Right renal pelvis (tissue), 4 donors: ENCODE results near the gene NES. TPM values are rescaled to one million over a fixed set of nuclear protein-coding genes. Genes with fewer than 3 reads are reported as not detected.

Experiments
- DNase-seq, 4 donors: peaks; one replicate each; pipeline ENCODE4 v3.0.0-alpha.2; 2013; ENCODE audit warnings: low read depth in 4 of 4, low spot score in 3 of 4, missing footprints in 1 of 4
- polyA plus RNA-seq, 4 donors: library from polyadenylated mRNA; unstranded; fragments of 120-200 nt; gene quantifications; one replicate each; pipeline ENCODE4 v1.2.1, GENCODE V29; 2013; ENCODE audit not compliant: insufficient read length in 4 of 4

The NES gene
- polyA plus RNA-seq, 4 donors = 153 to 160 (median 156) TPM

DNA sequence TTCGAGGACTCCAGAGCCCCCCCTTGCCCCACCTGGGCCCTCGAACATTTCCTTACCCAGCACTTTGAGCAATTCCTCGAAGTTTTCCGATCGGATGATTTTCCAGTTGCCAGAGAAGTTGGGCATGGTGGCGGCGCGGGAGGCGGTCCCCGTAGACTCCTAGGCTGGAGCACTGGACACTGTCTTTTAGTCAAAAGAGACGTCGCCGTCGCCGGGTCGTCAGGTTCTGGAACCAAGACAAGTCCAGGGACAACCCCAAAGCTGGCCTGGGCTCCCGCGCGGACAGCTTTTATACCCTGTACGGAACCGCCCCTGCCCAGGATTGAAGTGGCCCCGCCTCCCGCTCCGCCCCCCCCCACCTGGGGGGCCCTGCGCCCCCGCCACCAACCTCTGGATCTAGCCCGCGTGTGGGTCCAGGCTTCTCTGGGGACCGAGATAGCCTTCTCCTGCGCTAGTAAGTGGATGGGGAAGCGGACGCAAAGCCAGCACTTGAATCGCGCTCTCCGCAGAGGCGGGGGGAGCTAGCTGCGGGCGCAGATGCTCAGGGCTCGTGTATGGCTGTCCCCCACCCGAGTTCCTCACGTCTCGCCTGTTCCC lies 28.2 kb upstream of the NES start, which contains the start of gene CRABP2:
Gene CRABP2 (minus strand): TSS at position 263 of the 597 bp plus-strand sequence. CDS start 137 bp downstream, at position 126.
- DNase-seq = no peak

DNA sequence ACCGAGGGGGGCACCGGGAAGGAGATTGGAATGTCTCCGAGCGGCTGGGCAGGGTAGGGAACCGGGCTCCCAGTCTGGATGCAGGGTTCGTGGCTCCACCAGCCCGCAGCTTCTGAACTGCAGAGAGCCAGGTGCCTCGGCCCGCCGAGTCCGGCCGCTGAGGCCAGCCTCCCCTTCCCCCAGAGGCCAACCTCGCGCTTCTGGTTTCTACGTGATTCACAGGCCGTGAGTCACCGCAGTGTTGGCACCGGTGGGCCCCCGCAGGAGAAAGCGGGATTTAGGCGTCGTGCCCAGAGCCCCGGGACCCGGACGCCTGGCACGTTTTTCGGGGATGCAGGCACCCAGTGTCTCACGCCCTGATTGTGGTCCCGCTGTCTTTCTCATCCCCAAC lies 27.7 kb upstream of the NES start:
- no peak for DNase-seq

DNA sequence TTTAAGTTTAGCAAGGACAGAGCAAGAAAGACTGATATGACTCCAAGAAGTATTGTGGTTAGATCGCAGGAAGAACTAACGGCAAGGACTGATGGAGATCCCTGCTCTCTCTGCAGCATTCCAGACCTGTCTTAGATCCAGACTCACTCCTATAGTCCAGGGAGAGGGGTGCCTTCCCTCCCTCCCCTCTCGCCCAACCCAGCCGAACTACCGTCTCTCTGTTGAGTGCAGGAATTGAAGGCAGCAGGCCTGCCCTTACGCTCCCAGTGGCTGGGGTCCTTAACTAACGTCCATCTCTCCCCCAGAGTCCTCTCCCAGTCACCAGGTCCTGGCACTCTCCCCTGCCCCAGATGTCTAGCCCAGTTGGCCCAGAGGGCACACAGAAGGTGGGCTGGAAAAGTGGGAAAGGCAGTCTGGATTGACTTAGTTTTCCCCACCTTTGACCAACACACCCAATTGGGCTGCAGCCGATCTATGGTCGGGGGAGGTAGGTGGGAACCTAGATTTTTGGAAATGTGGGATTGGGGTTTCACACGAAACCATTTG lies 27.0 kb upstream of the NES start:
- no peak for DNase-seq

DNA sequence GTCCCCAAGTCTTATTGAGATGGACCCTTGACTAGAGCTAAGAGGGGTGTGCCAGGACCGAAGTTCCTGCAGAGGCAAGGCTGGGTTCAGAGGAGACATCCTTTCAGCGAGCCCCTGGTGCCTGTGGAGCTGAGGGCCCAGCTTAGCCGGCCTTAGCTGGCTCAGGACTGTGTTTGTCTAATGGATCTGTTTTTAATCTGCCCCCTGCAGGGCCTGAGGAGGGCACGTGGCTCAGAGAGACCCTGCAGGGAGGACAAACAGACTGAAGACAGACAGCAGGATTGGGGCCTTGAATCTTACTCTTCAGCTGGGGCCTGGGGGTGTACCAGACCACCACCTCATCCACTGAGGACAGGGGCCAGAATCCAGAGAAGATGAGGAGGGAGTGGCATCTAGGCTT lies 26.5 kb upstream of the NES start:
- no peak for DNase-seq

DNA sequence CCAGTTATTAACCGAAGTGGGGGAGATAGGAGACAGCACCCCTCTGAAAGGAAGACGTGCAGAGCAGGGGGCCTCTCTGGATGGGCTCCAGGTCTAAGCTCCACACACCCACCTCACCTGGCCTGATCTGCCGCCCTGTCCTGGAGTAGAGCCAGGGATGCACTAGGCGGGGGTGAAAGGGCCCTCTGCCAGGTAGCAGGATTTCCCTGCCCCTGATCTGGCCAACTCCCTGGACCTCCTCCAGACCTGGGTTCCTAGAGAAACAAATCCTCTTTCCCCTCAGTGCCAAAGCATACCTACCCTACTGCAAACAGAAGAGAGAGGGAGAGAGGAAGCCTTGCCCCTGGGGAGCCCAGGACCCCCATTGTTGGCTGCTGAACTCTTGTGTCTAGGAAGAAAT lies 26.1 kb upstream of the NES start:
- DNase-seq = no peak

DNA sequence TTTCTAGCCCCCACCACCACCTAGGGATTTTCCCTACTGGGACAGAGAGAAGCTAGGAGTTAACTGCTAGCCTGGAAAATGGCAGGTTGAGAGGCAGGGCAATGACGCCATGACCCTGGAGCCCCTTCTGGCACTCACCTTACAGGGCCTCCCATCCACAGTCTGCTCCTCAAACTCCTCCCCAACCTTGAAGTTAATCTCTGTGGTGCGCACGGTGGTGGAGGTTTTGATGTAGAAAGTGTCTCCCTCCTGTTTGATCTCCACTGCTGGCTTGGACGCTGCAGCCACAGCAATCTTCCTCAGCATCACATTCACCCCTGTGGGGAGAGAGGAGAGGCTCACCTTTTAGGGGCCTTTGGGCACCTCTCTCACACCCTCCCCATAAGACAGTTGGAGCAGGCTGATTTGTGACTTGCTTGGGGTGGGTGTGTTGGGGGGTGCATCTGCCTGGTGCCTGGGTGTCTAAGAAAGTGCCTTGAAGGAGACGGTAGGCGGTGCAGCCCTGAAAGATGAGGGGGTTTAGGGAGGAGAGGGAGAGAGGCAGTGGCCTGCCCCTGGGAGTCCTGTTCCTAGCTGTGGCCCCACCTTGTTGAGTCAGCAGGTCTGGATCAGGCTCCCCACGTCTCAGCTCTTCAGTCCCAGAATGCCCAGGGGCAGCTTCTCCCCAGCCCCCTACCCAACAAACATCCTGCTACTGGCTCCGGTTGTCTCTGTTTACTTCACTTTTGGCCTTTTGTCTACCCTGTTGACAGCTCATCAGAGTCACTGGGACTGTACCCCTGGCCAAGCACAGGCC lies 23.7 kb upstream of the NES start:
- DNase-seq = no peak

DNA sequence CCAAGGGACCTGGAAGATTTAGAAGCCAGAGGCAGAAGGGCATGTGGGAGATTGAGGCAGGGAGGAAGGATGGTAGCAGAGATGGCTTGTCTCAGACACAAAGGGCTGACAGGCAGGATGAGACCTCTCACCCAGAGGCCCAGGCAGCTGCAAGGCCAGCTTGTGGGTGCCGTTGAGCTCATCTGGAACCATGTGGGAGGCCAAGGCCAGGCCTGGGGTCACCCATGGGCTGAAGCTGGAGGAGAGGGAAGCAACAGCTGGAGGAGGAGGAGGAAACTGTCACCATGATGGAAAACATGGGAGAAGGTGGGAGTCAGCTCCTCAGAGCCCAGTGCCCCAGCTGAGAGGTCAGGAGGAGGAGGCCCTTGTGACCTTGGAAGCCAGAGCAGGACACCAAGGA lies 21.8 kb upstream of the NES start:
- DNase-seq = no peak

DNA sequence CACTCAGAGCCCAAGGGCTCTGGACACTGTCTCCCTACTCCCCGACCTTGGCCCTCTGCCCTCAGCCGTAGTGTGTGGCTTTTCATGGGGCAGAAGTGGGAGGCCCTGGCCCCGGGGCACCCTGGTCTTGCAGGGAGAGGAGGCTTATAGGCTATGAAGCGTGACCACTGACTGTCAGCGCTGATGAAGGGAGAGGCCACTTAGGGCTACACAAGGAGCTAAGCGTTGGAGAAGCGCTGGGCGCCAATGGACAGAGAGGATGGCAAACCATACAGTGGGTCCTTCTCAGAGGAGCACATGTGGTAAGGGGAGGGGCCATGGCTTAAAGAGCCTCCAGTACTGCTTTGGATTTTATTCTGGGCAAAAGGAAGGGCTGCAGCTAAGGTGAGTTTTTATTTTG lies 20.3 kb upstream of the NES start:
- DNase-seq = no peak

DNA sequence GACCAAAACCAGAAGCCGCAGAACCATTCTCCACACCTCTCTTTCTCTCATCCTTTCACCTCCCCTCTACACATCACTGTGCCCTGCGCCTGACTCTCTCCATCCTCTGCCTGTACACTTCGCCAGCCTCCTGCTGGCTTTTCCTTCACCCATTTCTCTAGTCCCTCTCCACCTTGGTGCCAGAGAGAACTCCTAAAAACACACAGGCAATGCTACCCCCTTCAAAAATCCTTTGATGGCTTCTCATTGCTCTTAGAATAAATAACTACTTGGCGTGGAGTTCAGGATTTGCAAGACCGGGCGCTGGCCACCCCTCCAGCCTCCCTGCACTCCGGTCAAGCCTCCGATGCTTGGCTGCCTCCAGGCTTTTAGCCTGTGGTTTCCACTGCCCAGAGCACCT lies 19.5 kb upstream of the NES start:
- no peak for DNase-seq

DNA sequence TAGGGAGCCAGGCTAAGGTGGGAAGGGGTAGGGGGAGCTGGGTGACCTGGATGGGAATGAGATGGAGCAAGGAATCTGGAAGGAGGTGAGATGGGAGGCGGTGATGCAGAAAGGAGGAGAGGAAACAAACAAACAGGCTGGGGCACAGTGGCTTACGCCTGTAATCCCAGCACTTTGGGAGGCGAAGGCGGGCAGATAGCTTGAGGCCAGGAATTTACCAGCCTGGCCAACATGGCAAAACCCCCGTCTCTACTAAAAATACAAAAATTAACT lies 17.4 kb upstream of the NES start:
- no peak for DNase-seq

DNA sequence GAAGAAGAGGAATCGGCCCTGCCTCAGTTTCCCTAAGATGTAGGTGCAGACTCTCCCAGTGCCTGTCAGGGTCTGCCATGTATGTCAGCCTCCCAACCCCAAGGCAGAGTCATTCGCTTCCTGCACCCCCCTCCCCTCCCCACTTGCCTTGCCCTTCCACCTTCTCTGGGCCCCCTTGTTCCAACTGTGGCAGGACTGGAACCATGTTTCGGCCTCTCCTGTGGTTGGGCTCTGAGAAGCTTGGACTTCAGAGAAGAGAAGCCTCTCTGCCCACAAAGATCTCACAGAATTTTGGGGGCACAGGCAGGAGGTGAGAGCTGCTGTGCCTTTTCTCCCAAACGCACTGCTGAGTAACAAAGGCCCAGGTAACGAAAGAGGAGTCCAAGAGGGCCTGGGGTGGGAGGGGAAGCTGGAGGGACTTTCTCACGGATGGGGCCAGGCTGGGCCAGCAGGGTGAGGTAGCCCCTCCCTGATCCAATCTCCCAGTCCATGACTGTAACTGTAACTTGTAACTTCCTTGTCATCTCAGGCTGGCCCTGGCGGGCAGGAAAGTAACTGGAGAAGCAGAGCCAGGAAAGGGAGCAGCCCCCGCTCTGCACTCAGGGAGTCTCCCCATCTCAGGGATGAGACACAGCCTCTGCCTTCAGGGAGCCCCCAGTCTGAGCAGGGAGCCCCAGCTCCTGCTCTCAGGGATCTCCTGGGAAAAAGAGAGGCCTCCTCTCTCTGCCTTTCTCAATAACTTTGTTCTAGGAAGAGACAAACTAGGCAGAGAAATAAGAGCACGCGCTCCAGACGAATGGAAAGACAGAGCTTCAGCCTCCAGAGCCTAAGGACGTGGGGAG lies 16.9 kb upstream of the NES start:
- DNase-seq = no peak

DNA sequence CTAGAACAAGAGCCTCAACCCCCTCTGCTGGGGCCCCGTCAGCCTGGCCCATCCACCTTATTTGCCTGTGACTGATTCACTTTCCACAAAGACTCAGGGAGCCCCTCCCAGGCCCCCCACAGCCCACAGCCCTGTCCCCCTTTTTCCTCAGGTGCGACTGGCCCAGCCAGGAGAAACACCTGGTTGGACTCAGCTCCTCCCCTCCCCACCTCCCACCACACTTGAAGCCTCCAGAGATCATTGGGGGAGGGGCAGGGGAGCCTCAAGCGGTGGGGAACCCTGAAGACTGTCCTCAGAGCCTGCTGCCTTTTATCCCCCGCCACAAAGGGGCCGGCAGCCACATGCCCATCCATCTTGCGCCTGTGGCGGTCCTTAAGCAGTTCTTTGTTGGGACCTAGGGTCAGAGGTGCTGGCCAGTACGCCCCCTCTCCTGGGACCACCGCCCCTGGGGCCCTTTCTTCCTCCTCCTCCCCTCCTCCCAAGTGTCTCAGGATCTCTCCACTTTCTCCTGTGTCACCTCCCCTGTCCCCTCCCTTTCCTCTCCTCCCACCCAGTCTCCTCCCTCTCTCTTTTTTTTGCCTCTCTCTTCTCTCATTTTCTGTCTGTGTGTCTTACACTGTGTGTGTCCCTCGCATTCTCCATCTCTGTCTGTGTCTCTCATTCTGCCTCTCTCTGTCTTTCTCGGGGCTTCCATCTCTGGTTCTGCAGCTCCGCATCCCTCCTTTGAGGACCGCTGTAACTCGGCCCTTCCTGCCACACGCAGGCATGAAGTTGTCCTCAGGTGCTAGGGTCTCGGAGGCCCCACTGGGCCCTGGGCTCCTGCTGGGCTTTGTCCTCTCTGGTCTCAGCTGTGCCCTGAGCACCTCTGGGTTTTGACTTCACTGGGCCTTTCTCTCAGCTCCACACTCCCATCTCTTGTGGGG lies 16.0 kb upstream of the NES start:
- peak in 3 of 4 donors; percentile 75 to 84 (median 80) for DNase-seq

DNA sequence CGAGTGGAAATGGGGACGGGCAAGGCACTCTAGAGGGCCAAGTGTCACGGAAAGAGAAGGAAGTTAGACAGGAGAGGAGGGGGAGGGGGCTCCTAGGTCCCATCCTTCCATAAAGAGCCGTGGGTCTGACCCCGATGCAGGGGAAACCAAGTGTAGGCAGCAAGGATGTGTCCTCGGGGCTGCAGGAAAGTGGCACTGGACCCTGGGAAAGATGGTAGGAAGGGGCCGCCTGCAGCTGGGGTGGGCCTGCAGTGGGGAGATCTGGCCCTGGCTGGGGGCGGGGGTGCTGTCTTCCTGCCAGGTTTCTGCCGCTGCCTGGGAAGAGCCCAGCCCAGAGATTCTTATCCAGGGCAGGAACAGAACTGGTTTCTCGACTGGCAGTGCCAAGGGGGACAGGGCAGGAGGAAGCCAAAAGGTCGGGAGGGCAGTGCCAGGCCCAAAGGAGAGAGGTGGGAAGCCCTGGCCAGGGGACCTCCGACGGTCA lies 15.3 kb upstream of the NES start:
- DNase-seq = no peak

DNA sequence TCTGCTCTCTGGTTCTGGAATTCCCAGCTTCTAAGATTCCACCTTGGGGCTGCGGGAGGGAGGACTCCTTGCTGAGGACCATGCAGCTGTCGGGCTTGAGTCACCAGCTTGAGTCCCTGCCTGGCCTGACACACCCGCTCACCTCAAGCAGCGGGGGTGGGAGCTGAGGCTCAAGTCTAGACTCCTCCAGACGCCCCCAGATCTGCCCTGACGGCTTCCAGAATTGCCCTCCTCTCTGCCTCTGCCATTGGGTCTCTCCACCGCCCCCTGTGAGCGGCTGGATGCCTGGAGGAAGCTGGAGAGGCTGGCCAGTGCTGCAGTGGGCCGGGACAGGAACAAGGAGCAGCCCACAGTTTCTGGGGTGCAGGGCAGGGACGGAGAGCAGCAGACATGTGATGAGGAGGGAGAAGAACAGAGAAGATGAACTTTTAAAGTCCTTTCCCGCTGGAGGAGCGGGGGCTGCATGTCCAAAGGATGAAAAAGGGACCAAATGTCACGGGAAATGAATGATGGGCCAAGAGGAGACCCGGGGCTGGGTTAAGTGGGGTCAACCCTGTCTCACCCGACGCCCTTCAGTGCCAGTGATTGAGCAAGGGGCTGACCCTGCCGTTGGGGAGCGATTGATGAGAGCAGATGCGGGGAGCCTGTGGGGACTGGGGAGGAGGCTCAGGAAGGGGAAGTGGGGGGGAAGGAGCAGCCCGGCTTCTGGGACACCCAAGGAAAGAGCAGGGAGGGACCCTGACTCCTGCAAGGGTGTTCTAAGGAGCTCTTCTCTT lies 14.6 kb upstream of the NES start:
- DNase-seq = no peak

DNA sequence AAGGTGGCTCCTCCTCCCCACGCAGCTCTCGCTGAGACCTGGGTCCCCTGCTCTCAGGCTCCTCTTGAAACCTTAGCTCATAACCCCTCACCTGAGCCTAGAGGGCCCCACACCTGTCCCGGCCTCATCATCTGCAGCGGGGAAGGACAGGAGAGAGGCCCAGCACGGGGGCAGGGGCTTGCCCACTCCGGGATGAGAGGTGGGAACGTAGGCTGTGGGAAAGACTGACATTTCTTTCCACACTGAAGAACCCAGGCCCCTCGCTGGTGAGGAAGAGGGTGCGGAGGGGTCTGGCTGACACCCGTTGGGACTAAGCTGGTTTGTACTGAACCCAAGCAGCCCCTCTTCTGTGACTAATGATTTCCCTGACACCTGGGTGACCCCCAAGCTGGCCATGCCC lies 14.0 kb upstream of the NES start:
- no peak for DNase-seq

DNA sequence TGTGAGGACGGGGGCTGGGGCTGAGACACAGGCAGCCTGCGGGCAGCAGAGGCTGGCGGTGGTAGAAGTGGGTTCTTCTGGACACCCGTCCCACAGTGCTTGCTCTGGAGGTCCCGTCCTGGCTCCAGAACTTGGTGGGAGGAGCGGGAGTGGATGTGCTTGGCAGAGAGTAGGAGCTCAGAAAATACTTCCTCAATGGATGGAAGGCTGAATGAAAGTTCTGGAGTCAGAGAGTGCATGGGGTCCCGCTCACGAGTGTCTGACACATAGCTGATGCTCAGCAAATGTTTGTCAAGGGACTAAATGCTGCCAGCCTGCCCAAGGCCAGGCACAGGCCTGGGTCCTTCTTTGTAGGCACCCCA lies 13.4 kb upstream of the NES start:
- no peak for DNase-seq

DNA sequence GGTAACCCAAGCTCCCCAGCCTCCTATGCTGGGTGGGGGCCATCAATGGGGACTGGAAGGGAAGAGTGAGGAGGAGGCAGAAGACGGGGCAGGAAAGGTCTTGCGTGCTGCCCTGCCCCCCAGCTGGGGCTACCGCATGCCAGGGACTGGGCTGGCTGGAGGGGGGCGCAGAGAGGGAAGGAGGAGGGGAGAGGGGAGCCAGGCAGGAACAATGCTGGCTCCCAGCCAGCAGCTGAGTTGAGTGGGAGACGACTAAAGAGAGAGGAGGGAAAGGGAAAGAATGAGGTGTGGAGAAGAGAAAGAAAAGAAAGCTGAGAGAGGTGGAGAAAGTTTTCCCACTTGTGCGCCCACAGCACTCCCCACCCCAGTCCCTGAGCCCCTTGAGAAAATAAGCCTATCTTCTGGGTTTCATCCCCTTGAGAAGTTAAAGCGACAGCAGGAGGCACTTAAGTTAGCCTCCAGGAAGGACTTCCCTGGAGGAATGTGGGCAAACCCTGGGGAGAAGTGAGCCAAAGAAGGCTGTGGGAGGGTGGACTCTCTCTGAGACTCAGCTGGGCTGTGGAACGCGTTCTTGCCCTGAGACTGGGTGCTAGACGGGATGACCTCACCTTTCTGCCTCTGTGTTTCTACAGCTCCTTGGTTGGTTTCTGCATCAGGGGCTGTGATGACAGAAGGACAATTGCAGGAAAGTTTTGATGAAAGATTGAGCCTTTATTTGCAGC lies 12.9 kb upstream of the NES start:
- DNase-seq = no peak

DNA sequence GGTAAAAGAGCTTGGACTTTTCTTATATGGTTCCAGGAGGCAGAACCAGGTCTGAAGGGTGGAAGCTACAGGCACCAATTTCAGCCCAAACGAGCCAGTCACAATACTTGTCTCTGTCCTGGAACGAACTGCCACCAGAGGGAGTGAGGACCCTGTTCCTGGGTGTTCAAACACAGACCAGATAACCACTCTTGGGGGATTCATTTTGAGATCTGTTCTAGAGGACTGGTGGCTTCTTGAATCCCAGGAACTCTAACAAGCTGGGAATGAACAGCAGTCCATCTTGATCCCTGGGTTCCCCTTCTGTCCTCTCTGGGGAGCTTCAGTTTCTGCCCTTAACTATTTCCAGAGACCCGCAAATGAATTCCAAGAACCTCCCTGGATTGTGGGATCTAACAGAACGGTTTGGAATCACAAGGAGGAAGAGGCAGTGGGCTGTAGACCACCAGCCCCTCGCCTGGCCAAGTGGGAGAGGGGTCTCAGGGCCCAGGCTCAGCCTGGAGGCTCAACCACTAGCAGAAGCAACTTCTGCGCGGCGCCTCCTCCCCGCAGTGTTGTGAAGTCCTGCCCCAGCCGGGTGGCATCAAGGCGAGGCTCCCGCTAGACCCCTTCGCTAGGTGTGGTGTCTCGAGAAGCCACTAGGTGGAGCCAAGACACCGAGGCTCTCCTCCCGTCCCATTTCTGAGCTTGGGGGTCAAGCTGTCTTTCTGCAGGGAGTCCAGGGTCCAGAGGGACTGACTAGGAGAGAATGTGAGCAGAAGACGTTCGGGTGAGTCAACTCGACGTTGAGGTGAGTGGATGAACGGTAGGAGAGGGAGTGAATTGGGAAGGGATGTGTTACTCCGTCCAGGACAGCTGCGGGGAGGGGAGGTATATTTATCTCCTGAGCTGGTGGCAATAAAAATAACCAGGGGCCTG lies 12.1 kb upstream of the NES start:
- DNase-seq = peak; percentile 78 to 86 (median 84)
